Nephron progenitor cell (in vitro differentiated cells): Measurements from ENCODE around the gene TRIM2.

ENCODE experiments used
- DNase-seq: peaks from one replicate; pipeline ENCODE4 v3.0.0; 2021
- H3K27ac Mint-ChIP-seq: 2 replicates; pipeline ENCODE4 v1.8.0; 2021; ENCODE audit warnings: mild to moderate bottlenecking, moderate library complexity, mixed read lengths
- H3K27me3 Mint-ChIP-seq: 2 replicates; pipeline ENCODE4 v1.8.0; 2021; ENCODE audit warnings: mild to moderate bottlenecking, low read depth, mixed read lengths; ENCODE audit not compliant: poor library complexity
- H3K36me3 Mint-ChIP-seq: 2 replicates; pipeline ENCODE4 v1.8.0; 2021; ENCODE audit warnings: low read depth, mixed read lengths
- H3K4me1 Mint-ChIP-seq: 2 replicates; pipeline ENCODE4 v1.8.0; 2021; ENCODE audit warnings: mixed read lengths
- H3K4me3 Mint-ChIP-seq: 2 replicates; pipeline ENCODE4 v1.8.0; 2021; ENCODE audit warnings: mild to moderate bottlenecking, moderate library complexity, mixed read lengths
- H3K9me3 Mint-ChIP-seq: 2 replicates; pipeline ENCODE4 v1.8.0; 2021; ENCODE audit warnings: mild to moderate bottlenecking, moderate library complexity, mixed read lengths
- TF ChIP-seq, protein P1 (sequence below): fragments of 200-600 bp; sonication (generic); IDR thresholded peaks from 2 replicates; pipeline ENCODE4 v1.5.0; 2021; ENCODE audit warnings: antibody characterized with exemption

TRIM2 gene

DNA sequence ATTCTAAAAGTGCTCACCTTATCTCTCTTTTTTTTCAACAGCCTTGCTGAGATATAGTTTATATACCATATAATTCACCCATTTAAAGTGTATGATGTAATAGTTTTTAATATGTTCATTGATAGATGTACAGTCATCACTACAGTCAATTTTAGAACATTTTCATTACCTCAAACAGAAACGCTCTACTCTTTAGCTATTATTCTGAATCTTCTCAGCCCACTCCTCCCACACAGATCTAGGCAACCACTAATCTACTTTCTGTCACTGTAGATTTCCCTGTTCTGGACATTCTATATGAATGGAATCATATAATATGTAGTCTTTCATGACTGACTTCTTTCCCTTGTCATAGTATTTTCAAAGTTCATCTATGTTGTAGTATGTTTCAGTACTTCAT is 162.8 kb downstream of the TRIM2 start:
- H3K4me1 Mint-ChIP-seq: peaks cover 7% of the 10 kb centered on the region
- H3K9me3 Mint-ChIP-seq: peaks cover 14% of the 10 kb centered on the region
- TF ChIP-seq, protein P1, sequence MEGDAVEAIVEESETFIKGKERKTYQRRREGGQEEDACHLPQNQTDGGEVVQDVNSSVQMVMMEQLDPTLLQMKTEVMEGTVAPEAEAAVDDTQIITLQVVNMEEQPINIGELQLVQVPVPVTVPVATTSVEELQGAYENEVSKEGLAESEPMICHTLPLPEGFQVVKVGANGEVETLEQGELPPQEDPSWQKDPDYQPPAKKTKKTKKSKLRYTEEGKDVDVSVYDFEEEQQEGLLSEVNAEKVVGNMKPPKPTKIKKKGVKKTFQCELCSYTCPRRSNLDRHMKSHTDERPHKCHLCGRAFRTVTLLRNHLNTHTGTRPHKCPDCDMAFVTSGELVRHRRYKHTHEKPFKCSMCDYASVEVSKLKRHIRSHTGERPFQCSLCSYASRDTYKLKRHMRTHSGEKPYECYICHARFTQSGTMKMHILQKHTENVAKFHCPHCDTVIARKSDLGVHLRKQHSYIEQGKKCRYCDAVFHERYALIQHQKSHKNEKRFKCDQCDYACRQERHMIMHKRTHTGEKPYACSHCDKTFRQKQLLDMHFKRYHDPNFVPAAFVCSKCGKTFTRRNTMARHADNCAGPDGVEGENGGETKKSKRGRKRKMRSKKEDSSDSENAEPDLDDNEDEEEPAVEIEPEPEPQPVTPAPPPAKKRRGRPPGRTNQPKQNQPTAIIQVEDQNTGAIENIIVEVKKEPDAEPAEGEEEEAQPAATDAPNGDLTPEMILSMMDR: no peak
- peaks cover 5% of the 10 kb centered on the region for H3K27me3 Mint-ChIP-seq
- DNase-seq: no peak
- no peak overlapping the region for H3K27ac Mint-ChIP-seq
- H3K36me3 Mint-ChIP-seq: peaks cover 90% of the 10 kb centered on the region
- no peak overlapping the region for H3K4me3 Mint-ChIP-seq

DNA sequence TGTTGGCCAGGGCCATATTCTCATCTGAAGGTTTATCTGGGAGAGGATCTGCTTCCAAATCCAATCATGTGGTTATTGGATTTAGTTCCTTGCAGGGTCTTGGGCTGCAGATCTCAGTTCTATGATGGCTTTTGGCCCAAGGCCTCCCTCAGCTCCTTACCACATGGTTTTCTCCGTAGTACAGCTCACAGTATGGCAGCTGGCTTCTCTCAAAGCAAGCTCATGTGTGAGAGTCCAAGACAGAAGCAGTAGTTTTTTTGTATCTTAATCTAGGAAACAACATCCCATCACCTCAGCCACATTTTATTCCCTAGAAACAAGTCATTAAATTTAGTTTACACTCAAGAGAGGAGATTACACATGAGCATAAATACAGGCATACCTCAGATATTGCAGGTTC is 164.8 kb downstream of the TRIM2 start:
- H3K27ac Mint-ChIP-seq: no peak overlapping the region
- no peaks in the 10 kb centered on the region for H3K4me1 Mint-ChIP-seq
- peaks cover 27% of the 10 kb centered on the region for H3K9me3 Mint-ChIP-seq
- DNase-seq: no peak
- H3K4me3 Mint-ChIP-seq: no peak overlapping the region
- TF ChIP-seq, protein P1: no peak
- H3K27me3 Mint-ChIP-seq: peaks cover 5% of the 10 kb centered on the region
- peaks cover 90% of the 10 kb centered on the region for H3K36me3 Mint-ChIP-seq

- DNase-seq: no peak
- Mint-ChIP-seq H3K27me3 (peaks cover 5% of the 10 kb centered on the region), H3K27ac (no peak overlapping the region), H3K4me3 (no peak overlapping the region), H3K36me3 (peaks cover 71% of the 10 kb centered on the region), H3K9me3 (peaks cover 27% of the 10 kb centered on the region), H3K4me1 (no peaks in the 10 kb centered on the region)
- TF ChIP-seq, protein P1: no peak
These were observed 167.5 kb downstream of the TRIM2 start for GRCh38 chr4:153371701-153372234.

DNA sequence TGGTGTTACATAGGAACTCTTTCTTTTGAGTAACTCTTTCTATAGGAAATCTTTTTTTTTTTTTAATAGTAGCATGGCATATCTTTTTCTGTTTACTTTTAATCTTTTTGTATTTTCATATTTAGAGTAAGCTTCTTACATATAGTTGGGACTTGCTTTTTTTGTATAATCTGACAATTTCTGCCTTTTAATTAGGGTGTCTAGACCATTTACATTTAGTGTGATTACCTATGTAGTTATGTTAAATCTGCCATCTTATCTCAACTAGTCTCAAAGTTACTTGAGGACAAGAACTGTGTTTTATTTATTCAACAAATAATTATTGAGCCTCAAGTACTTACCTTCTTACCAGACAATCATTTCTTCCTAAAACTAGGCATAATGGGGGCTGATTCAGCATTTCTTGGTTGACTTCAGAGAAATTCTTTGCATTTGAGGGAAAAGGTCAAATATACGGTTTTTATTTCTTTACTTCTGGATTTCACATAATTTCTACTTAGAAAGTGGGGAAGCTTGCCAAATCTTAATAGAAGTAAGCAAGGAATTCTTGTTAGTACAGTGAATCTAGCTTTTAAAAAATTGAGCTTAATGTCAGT is 168.8 kb downstream of the TRIM2 start:
- DNase-seq: no peak
- TF ChIP-seq, protein P1: no peak
- peaks cover 27% of the 10 kb centered on the region for H3K9me3 Mint-ChIP-seq
- H3K27ac Mint-ChIP-seq: no peak overlapping the region
- H3K36me3 Mint-ChIP-seq: peaks cover 64% of the 10 kb centered on the region
- H3K4me1 Mint-ChIP-seq: no peaks in the 10 kb centered on the region
- H3K4me3 Mint-ChIP-seq: no peak overlapping the region
- peaks cover 5% of the 10 kb centered on the region for H3K27me3 Mint-ChIP-seq

DNA sequence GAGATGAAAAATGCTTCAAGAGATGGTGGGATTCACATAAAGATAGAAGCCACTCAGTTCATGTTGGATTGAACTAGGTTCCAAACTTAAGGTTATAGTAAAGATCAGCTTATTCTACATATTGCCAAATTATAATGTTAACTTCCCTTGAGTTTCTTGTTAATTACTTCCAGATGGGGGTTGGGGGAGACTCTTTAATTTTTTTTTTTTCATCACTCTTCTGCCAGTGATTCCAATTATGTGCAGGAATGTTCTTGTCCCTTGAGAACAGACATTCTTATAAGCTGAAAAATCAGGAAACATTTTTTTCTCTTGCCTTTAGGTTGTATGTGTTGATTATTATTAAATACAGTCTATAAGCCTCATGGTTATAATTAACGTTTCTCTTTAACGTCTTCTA is 170.2 kb downstream of the TRIM2 start:
- H3K4me3 Mint-ChIP-seq: no peak overlapping the region
- H3K36me3 Mint-ChIP-seq: peaks cover 50% of the 10 kb centered on the region
- H3K4me1 Mint-ChIP-seq: no peaks in the 10 kb centered on the region
- TF ChIP-seq, protein P1: no peak
- H3K27me3 Mint-ChIP-seq: peaks cover 5% of the 10 kb centered on the region
- no peak overlapping the region for H3K27ac Mint-ChIP-seq
- DNase-seq: no peak
- H3K9me3 Mint-ChIP-seq: peaks cover 27% of the 10 kb centered on the region

GRCh38 chr4:153375303-153375702 is 171.1 kb downstream of the TRIM2 start:
- H3K4me1 Mint-ChIP-seq: no peaks in the 10 kb centered on the region
- H3K36me3 Mint-ChIP-seq: peaks cover 42% of the 10 kb centered on the region
- TF ChIP-seq, protein P1: no peak
- no peak for DNase-seq
- H3K9me3 Mint-ChIP-seq: peaks cover 27% of the 10 kb centered on the region
- no peak overlapping the region for H3K27ac Mint-ChIP-seq
- no peaks in the 10 kb centered on the region for H3K27me3 Mint-ChIP-seq
- no peak overlapping the region for H3K4me3 Mint-ChIP-seq
